Measurements from ENCODE around the gene RNFT2.
A peak's percentile ranks its signal among the peaks of the same experiment; 100 is the strongest.

Gene RNFT2

DNA sequence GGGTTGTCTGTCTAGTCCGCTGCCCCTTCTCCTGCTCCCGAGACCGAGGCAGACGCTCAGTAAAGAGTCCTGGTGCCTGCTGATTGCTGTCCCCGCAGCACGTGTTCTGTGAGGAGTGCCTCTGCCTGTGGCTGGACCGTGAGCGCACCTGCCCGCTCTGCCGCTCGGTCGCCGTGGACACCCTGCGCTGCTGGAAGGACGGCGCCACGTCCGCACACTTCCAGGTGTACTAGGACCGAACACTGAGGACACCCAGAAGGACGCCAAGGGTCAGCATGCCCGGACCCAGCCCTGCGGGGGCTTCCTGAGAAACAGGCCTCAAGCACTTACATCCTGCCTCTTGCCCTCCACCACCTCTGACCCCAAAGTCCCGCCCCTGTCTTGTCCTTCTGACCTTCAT, 111.1 kb downstream of the RNFT2 start:
- no peak overlapping the region for H3K4me3 Mint-ChIP-seq
- H3K36me3 Mint-ChIP-seq: peaks cover 13% of the 10 kb centered on the region
- H3K27ac Mint-ChIP-seq: no peak overlapping the region
- no peaks in the 10 kb centered on the region for H3K4me1 Mint-ChIP-seq
- no peaks in the 10 kb centered on the region for H3K9me3 Mint-ChIP-seq
- no peaks in the 10 kb centered on the region for H3K27me3 Mint-ChIP-seq
- ATAC-seq: no peak

DNA sequence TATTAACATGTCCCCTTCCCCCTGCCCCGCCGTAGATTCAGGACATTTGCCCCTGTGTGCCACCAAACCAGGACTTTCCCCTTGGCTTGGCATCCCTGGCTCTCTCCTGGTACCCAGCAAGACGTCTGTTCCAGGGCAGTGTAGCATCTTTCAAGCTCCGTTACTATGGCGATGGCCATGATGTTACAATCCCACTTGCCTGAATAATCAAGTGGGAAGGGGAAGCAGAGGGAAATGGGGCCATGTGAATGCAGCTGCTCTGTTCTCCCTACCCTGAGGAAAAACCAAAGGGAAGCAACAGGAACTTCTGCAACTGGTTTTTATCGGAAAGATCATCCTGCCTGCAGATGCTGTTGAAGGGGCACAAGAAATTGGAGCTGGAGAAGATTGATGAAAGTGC, 114.2 kb downstream of the RNFT2 start:
- ATAC-seq: no peak
- Mint-ChIP-seq H3K9me3 (no peaks in the 10 kb centered on the region), H3K4me1 (peaks cover 11% of the 10 kb centered on the region), H3K27ac (no peak overlapping the region), H3K36me3 (peaks cover 13% of the 10 kb centered on the region), H3K27me3 (no peaks in the 10 kb centered on the region), H3K4me3 (no peak overlapping the region)

DNA sequence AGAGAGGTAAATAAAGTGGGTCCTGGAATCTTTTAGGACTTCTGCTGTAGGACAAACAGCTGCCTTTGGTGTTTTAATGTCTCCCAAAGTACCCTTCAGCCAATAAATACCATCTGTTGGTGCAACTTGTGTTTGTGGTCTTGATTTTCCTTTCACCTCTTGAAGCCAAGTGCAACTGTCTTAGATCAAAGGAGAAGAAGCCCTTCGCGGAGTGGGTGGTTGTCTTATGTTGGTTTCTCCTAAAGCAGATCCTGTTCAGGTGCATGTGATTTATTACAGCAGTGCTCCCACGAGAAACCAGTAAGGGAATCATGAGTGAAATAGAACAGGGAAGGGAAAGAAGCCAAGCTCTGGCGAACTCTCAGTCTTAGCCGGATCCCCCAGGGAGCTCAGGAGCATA, 115.4 kb downstream of the RNFT2 start:
- no peak overlapping the region for H3K4me3 Mint-ChIP-seq
- no peak for ATAC-seq
- no peaks in the 10 kb centered on the region for H3K9me3 Mint-ChIP-seq
- no peak overlapping the region for H3K27ac Mint-ChIP-seq
- H3K36me3 Mint-ChIP-seq: peaks cover 9% of the 10 kb centered on the region
- H3K27me3 Mint-ChIP-seq: no peaks in the 10 kb centered on the region
- peaks cover 23% of the 10 kb centered on the region for H3K4me1 Mint-ChIP-seq

DNA sequence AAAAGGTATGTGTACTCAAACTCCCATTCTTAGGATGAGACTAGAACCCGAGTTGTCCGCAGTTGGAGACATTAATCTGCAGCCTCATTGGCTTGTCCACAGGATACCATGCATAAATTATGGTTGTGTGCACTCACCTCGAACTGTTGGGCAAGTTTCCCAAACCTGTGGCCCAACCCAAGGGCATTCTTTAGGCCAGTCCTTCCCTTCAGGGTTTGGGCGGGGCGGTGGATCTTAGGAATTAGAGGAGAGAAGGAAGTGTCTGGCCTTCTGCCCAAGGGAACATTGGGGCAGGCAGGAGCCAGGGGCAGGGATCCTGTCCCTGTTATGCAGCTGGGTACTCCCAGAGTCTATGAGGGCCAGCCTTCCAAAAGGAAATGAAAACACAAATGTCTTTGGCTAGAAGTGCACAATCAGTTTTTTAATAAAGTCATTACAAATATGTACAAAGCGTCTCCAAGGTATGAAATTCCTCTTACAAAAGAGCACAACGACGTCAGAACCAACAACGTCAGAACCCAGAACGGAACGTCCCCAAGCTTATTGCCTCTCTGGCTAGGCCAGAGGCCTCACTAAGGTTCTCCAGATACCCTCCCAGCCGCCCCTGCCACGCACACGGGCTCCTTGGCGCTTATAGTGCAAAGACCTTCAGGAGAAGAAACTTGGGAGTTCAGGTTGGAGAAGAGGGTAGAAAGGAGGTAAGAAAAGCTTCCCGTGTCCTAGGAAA, 117.8 kb downstream of the RNFT2 start:
- Mint-ChIP-seq H3K4me1 (peaks cover 47% of the 10 kb centered on the region), H3K4me3 (no peak overlapping the region), H3K36me3 (no peaks in the 10 kb centered on the region), H3K27me3 (no peaks in the 10 kb centered on the region), H3K9me3 (no peaks in the 10 kb centered on the region), H3K27ac (peak overlapping the region; percentile 90)
- ATAC-seq: no peak

DNA sequence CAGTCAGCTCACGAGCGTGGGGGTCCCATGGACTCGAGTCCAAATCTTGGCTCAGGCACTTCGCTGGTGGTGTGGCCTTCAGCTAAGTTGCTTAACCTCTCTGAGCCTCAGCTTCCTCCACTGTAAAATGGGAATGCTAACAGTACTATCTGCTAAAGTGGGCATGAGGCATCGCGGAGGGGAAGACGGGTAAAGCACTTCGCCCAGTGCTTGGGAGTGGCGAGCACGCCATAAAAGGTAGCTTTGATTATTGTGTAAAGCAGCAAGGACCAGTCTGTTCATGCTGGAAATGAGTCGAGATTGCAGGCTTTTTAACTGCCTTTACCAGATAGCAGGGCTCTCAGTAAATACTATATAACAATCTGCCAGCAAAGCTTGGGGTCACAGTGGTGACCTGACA, 118.6 kb downstream of the RNFT2 start:
- Mint-ChIP-seq H3K4me1 (peaks cover 56% of the 10 kb centered on the region), H3K9me3 (no peaks in the 10 kb centered on the region), H3K27me3 (no peaks in the 10 kb centered on the region), H3K36me3 (no peaks in the 10 kb centered on the region), H3K4me3 (no peak overlapping the region), H3K27ac (peak overlapping the region; percentile 90)
- ATAC-seq: no peak

DNA sequence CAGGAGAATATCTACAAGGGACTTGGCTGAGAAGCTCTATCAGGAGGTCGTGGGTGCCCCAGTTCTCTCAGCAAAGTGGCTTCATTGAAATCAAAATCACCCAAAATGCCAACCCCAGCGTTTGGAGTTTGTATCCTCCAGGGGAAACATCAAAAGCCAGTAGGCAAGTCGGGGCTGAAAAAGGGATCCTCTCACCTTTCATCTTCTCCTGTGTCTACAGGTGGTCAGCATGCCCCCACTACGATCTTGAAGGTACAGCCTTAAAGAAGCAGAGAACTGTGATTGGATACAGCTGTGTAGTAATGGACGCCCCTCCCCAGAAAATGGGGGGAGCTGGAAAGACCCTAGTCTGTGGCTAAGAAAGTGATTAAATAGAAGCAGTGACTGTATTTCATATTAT, 121.0 kb downstream of the RNFT2 start:
- Mint-ChIP-seq H3K36me3 (no peaks in the 10 kb centered on the region), H3K27ac (peak overlapping the region; percentile 90), H3K9me3 (no peaks in the 10 kb centered on the region), H3K27me3 (no peaks in the 10 kb centered on the region), H3K4me1 (peaks cover 63% of the 10 kb centered on the region), H3K4me3 (no peak overlapping the region)
- no peak for ATAC-seq

DNA sequence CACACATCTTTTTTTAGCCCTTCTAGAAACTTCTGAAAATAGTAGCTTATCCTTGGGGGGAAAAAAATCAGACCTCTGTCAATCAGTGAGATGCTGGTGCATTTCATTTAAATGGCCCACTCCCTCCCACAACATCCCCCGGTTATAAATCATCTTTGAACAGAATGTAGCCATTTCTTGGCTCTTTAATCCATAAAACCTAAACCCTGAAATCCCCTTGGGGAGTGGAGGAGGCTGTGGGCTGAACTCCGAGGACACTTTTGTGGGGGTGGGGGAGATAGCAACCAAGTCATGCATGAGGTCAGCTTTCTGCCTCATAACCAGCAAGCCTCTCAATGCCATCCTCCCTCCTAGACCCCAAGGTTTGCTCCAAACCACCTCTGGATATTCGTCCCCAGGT, 122.1 kb downstream of the RNFT2 start:
- Mint-ChIP-seq H3K4me3 (peak overlapping the region; percentile 15), H3K27me3 (no peaks in the 10 kb centered on the region)
- ATAC-seq: no peak

DNA sequence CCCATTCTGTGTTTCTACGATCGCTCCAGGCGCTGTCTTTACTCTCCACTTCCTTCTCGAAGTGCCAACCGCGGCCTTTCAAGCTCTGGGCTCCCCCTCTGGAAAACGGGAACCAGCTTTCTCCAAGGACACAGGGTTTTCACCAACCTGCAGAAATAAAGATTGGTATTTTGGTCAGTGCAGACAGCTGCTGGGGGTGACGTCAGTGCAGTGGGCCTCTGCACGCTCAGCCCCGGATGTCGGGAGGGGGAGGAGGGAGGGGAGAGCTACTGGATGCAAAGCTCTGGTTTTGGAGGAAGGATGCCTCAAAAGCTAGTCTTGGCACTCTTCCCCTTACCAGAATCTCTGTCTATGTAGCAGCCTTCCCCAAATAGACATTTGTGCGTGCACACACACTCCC, 123.2 kb downstream of the RNFT2 start:
- Mint-ChIP-seq H3K4me3 (peak overlapping the region; percentile 66), H3K9me3 (no peaks in the 10 kb centered on the region), H3K27ac (peak overlapping the region; percentile 62), H3K4me1 (peaks cover 57% of the 10 kb centered on the region), H3K27me3 (no peaks in the 10 kb centered on the region), H3K36me3 (no peaks in the 10 kb centered on the region)
- ATAC-seq: peak; percentile 92

More for the DNA sequence above, 122.1 kb downstream of the RNFT2 start:
- peaks cover 63% of the 10 kb centered on the region for H3K4me1 Mint-ChIP-seq
- no peaks in the 10 kb centered on the region for H3K9me3 Mint-ChIP-seq
- H3K36me3 Mint-ChIP-seq: no peaks in the 10 kb centered on the region
- H3K27ac Mint-ChIP-seq: peak overlapping the region; percentile 62

DNA sequence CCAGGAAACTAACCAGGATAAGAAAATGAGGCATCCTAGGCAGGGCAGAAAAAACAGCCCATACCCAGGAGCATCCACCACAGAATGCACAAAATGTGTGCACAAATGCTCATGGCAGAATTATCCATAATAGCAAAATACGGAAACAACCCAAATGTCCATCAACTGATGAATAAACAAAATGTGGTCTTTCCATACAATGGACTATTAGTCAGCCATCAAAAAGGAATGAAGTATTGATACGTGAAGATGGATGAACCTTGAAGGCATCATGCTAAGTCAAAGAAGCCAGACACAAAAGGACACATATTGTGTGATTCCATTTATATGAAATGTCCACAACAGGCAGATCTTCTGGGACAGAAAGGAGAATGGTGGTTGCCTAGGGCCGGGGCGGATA, 124.1 kb downstream of the RNFT2 start:
- no peaks in the 10 kb centered on the region for H3K36me3 Mint-ChIP-seq
- no peak for ATAC-seq
- no peak overlapping the region for H3K4me3 Mint-ChIP-seq
- H3K4me1 Mint-ChIP-seq: peaks cover 53% of the 10 kb centered on the region
- peak overlapping the region; percentile 62 for H3K27ac Mint-ChIP-seq
- no peaks in the 10 kb centered on the region for H3K9me3 Mint-ChIP-seq
- no peaks in the 10 kb centered on the region for H3K27me3 Mint-ChIP-seq

DNA sequence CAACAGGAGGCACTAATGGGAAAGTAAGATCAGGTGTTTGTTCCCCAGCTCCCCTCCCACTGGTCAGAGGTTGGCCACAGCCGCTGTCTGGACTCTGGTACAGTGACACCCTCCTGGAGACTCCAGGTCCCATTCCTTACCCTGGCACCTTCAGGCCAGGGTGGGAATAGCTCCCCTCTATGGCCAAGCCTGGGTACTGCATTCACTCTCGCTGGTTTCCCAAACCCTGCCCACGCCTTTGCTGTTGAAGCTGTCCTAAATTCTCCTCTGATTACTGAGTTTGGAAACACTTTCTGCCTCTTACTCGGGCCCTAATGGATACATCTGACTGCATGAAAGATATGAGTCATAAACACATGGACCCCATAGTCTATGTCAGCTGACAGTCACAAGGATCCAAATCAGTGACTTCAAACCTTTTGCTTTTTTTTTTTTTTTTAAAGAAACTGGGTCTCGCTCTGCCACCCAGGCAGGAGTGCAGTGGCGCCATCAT, 125.2 kb downstream of the RNFT2 start:
- Mint-ChIP-seq H3K27me3 (no peaks in the 10 kb centered on the region), H3K4me1 (peaks cover 41% of the 10 kb centered on the region), H3K4me3 (no peak overlapping the region), H3K36me3 (no peaks in the 10 kb centered on the region), H3K27ac (no peak overlapping the region), H3K9me3 (no peaks in the 10 kb centered on the region)
- ATAC-seq: no peak

DNA sequence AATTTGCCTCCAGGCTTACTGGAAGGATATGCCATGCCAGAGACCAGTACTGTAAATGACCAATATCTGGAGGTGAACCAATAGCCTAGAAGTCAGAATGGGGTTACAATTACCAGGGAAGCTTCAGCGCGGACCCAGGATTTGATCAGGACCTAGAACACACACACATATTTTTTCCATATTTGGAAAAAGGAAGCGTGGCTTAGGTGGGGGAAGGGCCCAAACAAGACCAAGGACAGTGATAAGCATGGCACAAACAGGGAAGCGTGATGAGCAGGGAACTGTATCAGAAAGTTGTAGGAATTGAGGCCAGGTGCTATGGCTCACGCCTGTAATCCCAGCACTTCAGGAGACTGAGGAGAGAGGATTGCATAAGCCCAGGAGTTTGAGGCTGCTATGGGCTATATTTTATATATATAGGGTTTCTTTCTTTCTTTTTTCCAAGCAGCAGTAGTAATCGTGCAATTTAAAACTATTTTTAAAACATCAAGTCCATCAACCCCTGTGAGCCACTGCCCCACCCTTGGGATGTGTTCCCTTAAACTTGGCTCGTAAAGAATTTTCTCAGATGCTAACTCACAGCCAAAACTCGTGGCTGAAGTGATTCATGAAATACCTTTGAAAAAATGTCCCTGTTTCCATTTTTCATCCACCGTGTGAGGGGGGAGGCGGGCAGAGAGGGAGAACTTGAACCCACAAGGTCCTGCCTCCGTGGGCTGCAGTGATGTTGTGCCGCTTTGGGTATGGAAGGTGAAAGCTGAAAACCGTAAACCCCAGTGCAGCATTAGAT, 126.5 kb downstream of the RNFT2 start:
- H3K4me1 Mint-ChIP-seq: peaks cover 29% of the 10 kb centered on the region
- no peak overlapping the region for H3K27ac Mint-ChIP-seq
- ATAC-seq: no peak
- no peaks in the 10 kb centered on the region for H3K27me3 Mint-ChIP-seq
- H3K9me3 Mint-ChIP-seq: no peaks in the 10 kb centered on the region
- no peak overlapping the region for H3K4me3 Mint-ChIP-seq
- no peaks in the 10 kb centered on the region for H3K36me3 Mint-ChIP-seq

DNA sequence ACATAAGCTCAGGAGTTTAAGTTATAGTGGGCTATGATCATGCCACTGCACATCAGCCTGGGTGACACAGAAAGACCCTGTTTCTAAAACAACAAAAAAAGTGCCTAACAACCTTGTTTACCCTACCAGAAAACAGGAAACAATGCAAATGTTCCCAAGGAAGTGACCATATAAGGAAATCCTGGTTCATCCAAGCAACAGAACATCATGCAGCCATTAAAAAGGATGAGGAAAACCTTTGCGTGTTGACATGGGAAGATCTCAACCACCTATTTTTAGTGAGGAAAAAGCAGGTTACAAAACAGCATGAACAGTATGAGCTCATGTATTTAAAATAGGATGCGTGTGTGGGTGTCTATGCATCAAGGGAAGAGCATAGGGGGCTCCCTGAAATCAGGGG, 129.4 kb downstream of the RNFT2 start:
- H3K27me3 Mint-ChIP-seq: no peaks in the 10 kb centered on the region
- no peak overlapping the region for H3K4me3 Mint-ChIP-seq
- H3K36me3 Mint-ChIP-seq: no peaks in the 10 kb centered on the region
- no peak for ATAC-seq
- H3K27ac Mint-ChIP-seq: no peak overlapping the region
- no peaks in the 10 kb centered on the region for H3K9me3 Mint-ChIP-seq
- H3K4me1 Mint-ChIP-seq: no peaks in the 10 kb centered on the region

DNA sequence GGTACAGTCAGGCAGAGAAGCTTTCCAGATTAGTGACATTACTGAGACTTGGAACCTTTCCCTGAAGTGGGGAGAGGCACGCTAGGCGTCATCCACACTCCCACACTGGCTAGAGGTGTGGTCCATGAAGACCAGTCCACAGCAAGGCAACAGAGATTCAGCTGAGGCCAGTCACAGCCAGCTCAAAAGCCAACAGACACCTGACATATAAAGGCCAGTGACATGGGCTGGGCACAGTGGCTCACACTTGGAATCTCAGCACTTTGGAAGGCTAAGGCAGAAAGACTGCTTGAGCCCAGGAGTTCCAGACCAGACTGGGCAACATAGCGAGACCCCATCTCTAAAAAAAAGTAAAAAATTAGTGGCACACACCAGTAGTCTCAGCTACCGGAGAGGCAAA, 132.2 kb downstream of the RNFT2 start:
- Mint-ChIP-seq H3K27me3 (no peaks in the 10 kb centered on the region), H3K27ac (no peak overlapping the region), H3K9me3 (no peaks in the 10 kb centered on the region), H3K4me3 (no peak overlapping the region), H3K36me3 (no peaks in the 10 kb centered on the region), H3K4me1 (no peaks in the 10 kb centered on the region)
- no peak for ATAC-seq

DNA sequence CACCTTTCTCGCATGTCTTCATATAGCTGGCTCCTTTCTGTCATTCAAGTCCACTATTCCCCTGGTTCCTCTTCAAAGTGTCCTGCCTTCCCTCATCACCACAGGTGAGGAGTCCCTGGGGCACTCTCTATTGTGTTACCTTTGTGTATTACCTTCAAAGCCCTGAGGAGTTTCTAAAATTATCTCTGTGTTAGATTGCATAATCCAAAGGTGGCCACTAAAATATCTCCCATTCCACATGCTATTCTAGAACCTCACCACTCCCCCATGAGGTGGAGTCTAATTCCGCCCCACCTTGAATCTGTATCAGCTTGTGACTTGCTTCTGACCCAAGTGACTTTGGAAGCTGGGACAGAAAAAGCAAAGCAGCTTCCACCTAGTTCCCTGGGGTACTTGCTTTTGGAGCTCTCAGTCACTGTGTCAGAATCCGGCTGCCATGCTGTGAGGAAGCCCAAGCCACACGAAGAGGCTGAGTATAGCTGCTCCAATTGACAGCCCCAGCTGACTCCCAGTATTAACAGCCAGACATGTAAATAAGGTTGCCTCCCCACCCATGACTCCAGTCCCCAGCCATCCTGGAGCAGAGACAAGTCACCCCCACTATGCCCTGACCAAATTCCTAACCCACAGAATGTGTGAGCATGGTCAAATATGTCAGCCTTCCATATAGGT, 136.3 kb downstream of the RNFT2 start:
- no peaks in the 10 kb centered on the region for H3K36me3 Mint-ChIP-seq
- H3K27me3 Mint-ChIP-seq: peaks cover 26% of the 10 kb centered on the region
- H3K4me1 Mint-ChIP-seq: peaks cover 13% of the 10 kb centered on the region
- no peak for ATAC-seq
- no peak overlapping the region for H3K4me3 Mint-ChIP-seq
- H3K27ac Mint-ChIP-seq: no peak overlapping the region
- H3K9me3 Mint-ChIP-seq: no peaks in the 10 kb centered on the region

DNA sequence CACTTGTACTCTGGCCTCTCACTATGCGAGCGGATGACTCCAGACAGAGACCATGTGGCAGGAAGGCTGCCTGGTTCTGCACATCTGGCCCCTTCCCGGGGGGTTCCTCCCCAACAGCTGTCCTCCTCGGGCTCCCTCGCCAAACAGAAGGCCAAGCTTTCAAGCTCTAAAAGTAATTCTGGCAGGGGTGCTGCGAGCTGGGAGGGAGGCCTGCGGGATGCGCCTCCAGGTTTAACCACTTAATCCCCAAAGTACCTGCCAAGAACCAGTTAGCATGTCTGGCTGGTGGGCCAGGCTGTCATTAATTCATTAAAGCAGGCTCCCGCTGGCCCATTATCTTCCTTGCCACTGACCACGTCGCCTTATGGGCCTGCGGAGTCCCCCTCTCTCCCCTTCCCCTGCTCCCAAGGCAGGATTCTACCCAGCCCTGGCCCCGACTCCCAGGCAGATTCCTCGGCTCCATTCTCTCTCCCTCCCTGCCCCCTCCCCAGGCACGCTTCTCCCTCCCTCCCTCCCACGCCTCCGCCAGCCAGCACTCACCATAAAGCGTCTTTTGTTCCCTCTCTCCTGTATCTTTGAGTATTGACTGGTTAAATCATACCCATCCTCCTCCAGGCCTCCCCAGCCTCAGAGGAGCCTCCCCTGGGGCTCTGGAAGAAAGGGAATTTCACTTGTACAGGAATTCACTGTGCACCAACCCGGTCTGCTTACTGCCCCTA, 138.2 kb downstream of the RNFT2 start:
- no peaks in the 10 kb centered on the region for H3K9me3 Mint-ChIP-seq
- H3K27me3 Mint-ChIP-seq: peaks cover 42% of the 10 kb centered on the region
- no peak overlapping the region for H3K27ac Mint-ChIP-seq
- no peak for ATAC-seq
- H3K36me3 Mint-ChIP-seq: no peaks in the 10 kb centered on the region
- peaks cover 27% of the 10 kb centered on the region for H3K4me1 Mint-ChIP-seq
- no peak overlapping the region for H3K4me3 Mint-ChIP-seq

Data from stimulated activated memory B cell treated with anti-CD40 and anti-IgM and Interleukin-4, amounts not matched to agents 10 μg/mL and 1 μg/mL and 100 μg/mL, for 72 hours (primary cell).